HepG2 (cell line): Measurements from ENCODE around the gene NDUFS2. TPM values are rescaled to one million over a fixed set of nuclear protein-coding genes. Genes with fewer than 3 reads are reported as not detected.
A peak's percentile ranks its signal among the peaks of the same experiment; 100 is the strongest.

ENCODE experiments used
- DNMT1 ChIP-seq: sonication (generic); formaldehyde crosslinking; IDR thresholded peaks from 2 replicates; pipeline ENCODE4 v1.5.1; 2020; ENCODE audit warnings: mild to moderate bottlenecking, missing genetic modification reagents
- HNRNPH1 ChIP-seq: fragments of 200-400 bp; formaldehyde crosslinking; optimal IDR thresholded peaks from 2 replicates; pipeline ENCODE3; 2017; ENCODE audit warnings: mild to moderate bottlenecking, low read depth, low read length
- LCORL ChIP-seq, 2 experiments: fragments of 450-650 bp in 1 of 2; sonication (generic) in 1 of 2; formaldehyde crosslinking in 1 of 2; IDR thresholded peaks; 2 replicates each; pipeline versions ENCODE4 v1.5.0 to v1.6.1; 2017 to 2020; ENCODE audit warnings: antibody characterized with exemption in 1 of 2, missing genetic modification reagents in 1 of 2
- MED1 ChIP-seq: sonication (generic); formaldehyde crosslinking; IDR thresholded peaks from 2 replicates; pipeline ENCODE4 v1.4.0; 2020; ENCODE audit warnings: missing genetic modification reagents
- MTA1 ChIP-seq: sonication (generic); formaldehyde crosslinking; IDR thresholded peaks from 2 replicates; pipeline ENCODE4 v1.4.0; 2020; ENCODE audit warnings: missing genetic modification reagents, mild to moderate bottlenecking, borderline replicate concordance
- MZF1 ChIP-seq: sonication (generic); formaldehyde crosslinking; IDR thresholded peaks from 2 replicates; pipeline ENCODE4 v1.8.1; 2023; ENCODE audit warnings: mild to moderate bottlenecking, missing genetic modification reagents, borderline replicate concordance
- NCOR1 ChIP-seq: fragments of 200-600 bp; sonication (generic); IDR thresholded peaks from 2 replicates; pipeline ENCODE4 v1.7.0; 2017; ENCODE audit warnings: antibody characterized with exemption, low read length, borderline replicate concordance
- SAFB2 ChIP-seq: sonication (generic); formaldehyde crosslinking; IDR thresholded peaks from 2 replicates; pipeline ENCODE4 v1.5.1; 2020; ENCODE audit warnings: missing genetic modification reagents, low read depth, mild to moderate bottlenecking, borderline replicate concordance
- SKI ChIP-seq: fragments of 450-650 bp; IDR thresholded peaks from one replicate; pipeline ENCODE4 v1.6.1; 2018; ENCODE audit warnings: mild to moderate bottlenecking; ENCODE audit not compliant: partially characterized antibody
- ZBTB7A ChIP-seq: sonication (generic); formaldehyde crosslinking; IDR thresholded peaks from 2 replicates; pipeline ENCODE4 v1.8.0; 2022; ENCODE audit warnings: mild to moderate bottlenecking, missing genetic modification reagents
- ZNF10 ChIP-seq: sonication (generic); formaldehyde crosslinking; IDR thresholded peaks from 2 replicates; pipeline ENCODE4 v1.4.0; 2020; ENCODE audit warnings: mild to moderate bottlenecking, low read depth, missing genetic modification reagents, borderline replicate concordance
- ZNF326 ChIP-seq: sonication (generic); formaldehyde crosslinking; IDR thresholded peaks from 2 replicates; pipeline ENCODE4 v1.4.0; 2020; ENCODE audit warnings: missing genetic modification reagents, borderline replicate concordance
- ZNF350 ChIP-seq: sonication (generic); formaldehyde crosslinking; IDR thresholded peaks from 2 replicates; pipeline ENCODE4 v1.4.0; 2020; ENCODE audit warnings: mild to moderate bottlenecking, low read depth, missing genetic modification reagents, borderline replicate concordance
- ZNF713 ChIP-seq: sonication (generic); formaldehyde crosslinking; IDR thresholded peaks from 2 replicates; pipeline ENCODE4 v1.4.0; 2020; ENCODE audit warnings: mild to moderate bottlenecking, missing genetic modification reagents
- ZNF768 ChIP-seq: sonication (generic); formaldehyde crosslinking; IDR thresholded peaks from 2 replicates; pipeline ENCODE4 v1.4.0; 2020; ENCODE audit warnings: missing genetic modification reagents
- polyA plus RNA-seq, 8 experiments: library from polyadenylated mRNA; depleted of rRNA in 3 of 8; stranded (reverse) in 7 of 8; unstranded in 1 of 8; fragments of >200 nt; fragmentation: Illumina TruSeq in 4 of 8; extraction: Trizol in 4 of 8; gene quantifications; 2 replicates each; pipeline versions ENCODE4 v1.2.1 to v1.2.3, GENCODE V29; 2011 to 2016; ENCODE audit warnings: low read depth in 4 of 8, missing spikeins in 1 of 8, mixed read lengths in 1 of 8; ENCODE audit not compliant: insufficient read depth in 1 of 8
- total RNA-seq, 5 experiments: library from RNA; depleted of rRNA; stranded (reverse); fragments of >200 nt; fragmentation: Illumina TruSeq; extraction: Trizol; gene quantifications; 2 replicates each; pipeline ENCODE4 v1.2.3, GENCODE V29; 2016; ENCODE audit warnings: low read depth in 1 of 5
- TF ChIP-seq, protein P1 (sequence below): sonication (generic); formaldehyde crosslinking; conservative IDR thresholded peaks from 2 replicates; pipeline ENCODE4 v1.8.0; 2022; ENCODE audit warnings: low read depth, missing genetic modification reagents
- TF ChIP-seq, protein P2 (sequence below): sonication (generic); formaldehyde crosslinking; IDR thresholded peaks from 2 replicates; pipeline ENCODE4 v1.5.0; 2020; ENCODE audit warnings: mild to moderate bottlenecking, missing genetic modification reagents
- TF ChIP-seq, protein P3 (sequence below): IDR thresholded peaks from 2 replicates; pipeline ENCODE4 v1.6.1; 2016; ENCODE audit warnings: mild to moderate bottlenecking, missing biosample characterization, missing genetic modification reagents
- TF ChIP-seq, protein P4 (sequence below): sonication (generic); formaldehyde crosslinking; IDR thresholded peaks from 2 replicates; pipeline ENCODE4 v1.8.0; 2022; ENCODE audit warnings: missing genetic modification reagents, mild to moderate bottlenecking, borderline replicate concordance

The NDUFS2 gene
- total and polyA plus RNA-seq, 2 of the 13 experiments (the other 11 are each of a cell fraction or from before 2014, with no cell fraction given), result 89.9 to 118 TPM

DNA sequence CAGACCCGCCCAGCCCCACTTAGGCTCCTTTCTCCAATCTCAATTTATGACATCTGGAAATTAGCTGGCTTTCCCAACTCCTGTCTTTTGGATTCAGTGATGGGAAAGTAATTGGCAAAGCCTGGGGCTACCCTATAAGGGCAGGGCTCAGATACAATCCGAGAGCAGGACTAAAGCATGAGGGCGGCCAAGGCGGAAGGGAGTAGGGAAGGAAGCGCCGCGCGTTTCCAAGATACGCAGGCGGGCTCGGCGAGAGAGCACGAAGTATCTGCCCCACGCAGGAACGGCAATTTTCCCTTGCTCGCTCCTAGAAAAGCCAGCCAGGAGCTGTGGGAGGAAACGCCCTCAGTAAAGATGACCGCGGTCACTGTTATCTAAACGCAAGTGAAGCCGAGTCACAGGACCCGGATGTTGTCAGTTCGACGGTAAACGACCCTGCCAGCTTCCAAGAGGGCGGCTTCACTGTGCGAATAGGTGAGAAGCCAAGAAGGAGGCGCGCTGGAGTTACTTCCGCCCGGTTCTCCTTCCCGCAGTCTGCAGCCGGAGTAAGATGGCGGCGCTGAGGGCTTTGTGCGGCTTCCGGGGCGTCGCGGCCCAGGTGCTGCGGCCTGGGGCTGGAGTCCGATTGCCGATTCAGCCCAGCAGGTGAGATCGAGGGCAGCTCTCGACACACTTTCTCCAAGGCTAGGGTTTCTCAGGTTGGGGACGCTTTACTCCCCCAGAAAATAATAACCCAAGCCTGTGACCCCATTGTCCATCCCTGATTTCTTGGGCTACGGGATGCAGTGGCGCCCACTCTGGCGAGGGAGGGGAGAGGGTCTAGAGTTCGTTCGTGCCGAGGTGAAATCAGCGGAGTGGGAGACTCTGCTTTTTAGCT is at the start of gene NDUFS2 (continued):
- TF ChIP-seq, protein P1, sequence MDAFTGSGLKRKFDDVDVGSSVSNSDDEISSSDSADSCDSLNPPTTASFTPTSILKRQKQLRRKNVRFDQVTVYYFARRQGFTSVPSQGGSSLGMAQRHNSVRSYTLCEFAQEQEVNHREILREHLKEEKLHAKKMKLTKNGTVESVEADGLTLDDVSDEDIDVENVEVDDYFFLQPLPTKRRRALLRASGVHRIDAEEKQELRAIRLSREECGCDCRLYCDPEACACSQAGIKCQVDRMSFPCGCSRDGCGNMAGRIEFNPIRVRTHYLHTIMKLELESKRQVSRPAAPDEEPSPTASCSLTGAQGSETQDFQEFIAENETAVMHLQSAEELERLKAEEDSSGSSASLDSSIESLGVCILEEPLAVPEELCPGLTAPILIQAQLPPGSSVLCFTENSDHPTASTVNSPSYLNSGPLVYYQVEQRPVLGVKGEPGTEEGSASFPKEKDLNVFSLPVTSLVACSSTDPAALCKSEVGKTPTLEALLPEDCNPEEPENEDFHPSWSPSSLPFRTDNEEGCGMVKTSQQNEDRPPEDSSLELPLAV (CRISPR knock-in tag), result no peak
- TF ChIP-seq MTA1 (CRISPR knock-in tag) (peak; percentile 35; the same call in 1 of the 2 replicates), MED1 (CRISPR knock-in tag) (peak; percentile 55), NCOR1 (no peak), LCORL (IDR thresholded peaks at IDR 0.05) (no peak), LCORL (CRISPR knock-in tag; IDR thresholded peaks at IDR 0.05) (no peak), ZNF326 (no peak), SAFB2 (CRISPR knock-in tag) (0 out of 2 replicates have a peak, but pooled peaks have one; percentile 50), MZF1 (CRISPR knock-in tag) (no peak), SKI (no peak), ZNF768 (CRISPR knock-in tag) (peak; percentile 55; the same call in 1 of the 2 replicates), HNRNPH1 (no peak), DNMT1 (CRISPR knock-in tag) (no peak), ZNF713 (CRISPR knock-in tag) (no peak), ZNF10 (CRISPR knock-in tag) (no peak), ZBTB7A (0 out of 2 replicates have a peak, but pooled peaks have one; percentile 33), ZNF350 (CRISPR knock-in tag) (peak; percentile 83; the same call in 1 of the 2 replicates)
- TF ChIP-seq, protein P2, sequence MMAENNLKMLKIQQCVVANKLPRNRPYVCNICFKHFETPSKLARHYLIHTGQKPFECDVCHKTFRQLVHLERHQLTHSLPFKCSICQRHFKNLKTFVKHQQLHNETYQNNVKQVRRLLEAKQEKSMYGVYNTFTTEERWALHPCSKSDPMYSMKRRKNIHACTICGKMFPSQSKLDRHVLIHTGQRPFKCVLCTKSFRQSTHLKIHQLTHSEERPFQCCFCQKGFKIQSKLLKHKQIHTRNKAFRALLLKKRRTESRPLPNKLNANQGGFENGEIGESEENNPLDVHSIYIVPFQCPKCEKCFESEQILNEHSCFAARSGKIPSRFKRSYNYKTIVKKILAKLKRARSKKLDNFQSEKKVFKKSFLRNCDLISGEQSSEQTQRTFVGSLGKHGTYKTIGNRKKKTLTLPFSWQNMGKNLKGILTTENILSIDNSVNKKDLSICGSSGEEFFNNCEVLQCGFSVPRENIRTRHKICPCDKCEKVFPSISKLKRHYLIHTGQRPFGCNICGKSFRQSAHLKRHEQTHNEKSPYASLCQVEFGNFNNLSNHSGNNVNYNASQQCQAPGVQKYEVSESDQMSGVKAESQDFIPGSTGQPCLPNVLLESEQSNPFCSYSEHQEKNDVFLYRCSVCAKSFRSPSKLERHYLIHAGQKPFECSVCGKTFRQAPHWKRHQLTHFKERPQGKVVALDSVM (CRISPR knock-in tag), result no peak
- TF ChIP-seq, protein P3, sequence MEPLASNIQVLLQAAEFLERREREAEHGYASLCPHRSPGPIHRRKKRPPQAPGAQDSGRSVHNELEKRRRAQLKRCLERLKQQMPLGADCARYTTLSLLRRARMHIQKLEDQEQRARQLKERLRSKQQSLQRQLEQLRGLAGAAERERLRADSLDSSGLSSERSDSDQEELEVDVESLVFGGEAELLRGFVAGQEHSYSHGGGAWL (CRISPR knock-in tag), result peak; percentile 55; the same call in 1 of the 2 replicates
- TF ChIP-seq, protein P4, sequence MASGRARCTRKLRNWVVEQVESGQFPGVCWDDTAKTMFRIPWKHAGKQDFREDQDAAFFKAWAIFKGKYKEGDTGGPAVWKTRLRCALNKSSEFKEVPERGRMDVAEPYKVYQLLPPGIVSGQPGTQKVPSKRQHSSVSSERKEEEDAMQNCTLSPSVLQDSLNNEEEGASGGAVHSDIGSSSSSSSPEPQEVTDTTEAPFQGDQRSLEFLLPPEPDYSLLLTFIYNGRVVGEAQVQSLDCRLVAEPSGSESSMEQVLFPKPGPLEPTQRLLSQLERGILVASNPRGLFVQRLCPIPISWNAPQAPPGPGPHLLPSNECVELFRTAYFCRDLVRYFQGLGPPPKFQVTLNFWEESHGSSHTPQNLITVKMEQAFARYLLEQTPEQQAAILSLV (CRISPR knock-in tag), result peak; percentile 77; the same call in 1 of the 2 replicates
